Endothelial cell of umbilical vein (primary cell): ENCODE data around the gene CRYBG3. TPM values are rescaled to one million over a fixed set of nuclear protein-coding genes. Genes with fewer than 3 reads are reported as not detected.

Source experiments
- BruUV-seq: library from RNA; stranded (reverse); fragments of 400-500 nt; replicated peaks from 2 replicates; lab custom pipeline; 2021; lab: Mats Ljungman, UMichigan
- CTCF ChIA-PET: fragments of 300-600, 350-600 bp; sonication (Branson Sonifier 250); formaldehyde crosslinking; loops from one replicate; lab custom pipeline; 2021; ENCODE audit warnings: antibody characterized with exemption, inconsistent platforms; lab: Charles Lee
- POLR2A ChIA-PET: fragments of 300-600, 350-600 bp; sonication (Branson Sonifier 250); formaldehyde crosslinking; loops from one replicate; lab custom pipeline; 2021; ENCODE audit warnings: antibody characterized with exemption, inconsistent platforms; lab: Charles Lee
- DNase-seq: peaks from one replicate; pipeline ENCODE4 v3.0.0-alpha.2; 2011; ENCODE audit warnings: low read depth, low spot score
- FAIRE-seq: peaks from 2 replicates; lab custom pipeline; 2011; peaks lifted over from hg19 to GRCh38; lab: Jason Lieb, UNC
- H2AFZ ChIP-seq: 2 replicates; pipeline ENCODE4 v1.6.0; 2012; ENCODE audit warnings: low read depth, low read length, control low read depth, inconsistent platforms
- H3K27ac ChIP-seq: 2 replicates; pipeline ENCODE4 v1.5.1; 2011; ENCODE audit warnings: low read depth, mild to moderate bottlenecking, control low read depth, low read length, moderate library complexity; ENCODE audit not compliant: insufficient read depth
- H3K27me3 ChIP-seq, 2 experiments: 2 replicates each; pipeline versions ENCODE4 v1.6.0 to v1.6.1; 2011; ENCODE audit warnings: low read length in 2 of 2, mixed read lengths in 1 of 2; ENCODE audit not compliant: control insufficient read depth in 2 of 2, insufficient read depth in 2 of 2
- H3K36me3 ChIP-seq, 2 experiments: 2 replicates in 1 of 2; 3 replicates in 1 of 2; pipeline ENCODE4 v1.5.1; 2011; ENCODE audit warnings: low read length in 2 of 2, mild to moderate bottlenecking in 1 of 2, moderate library complexity in 1 of 2; ENCODE audit not compliant: control insufficient read depth in 2 of 2, insufficient read depth in 2 of 2; ENCODE audit errors: extremely low read depth in 1 of 2
- H3K4me1 ChIP-seq: 3 replicates; pipeline ENCODE4 v1.5.1; 2011; ENCODE audit warnings: mild to moderate bottlenecking, low read length; ENCODE audit not compliant: control insufficient read depth, insufficient read depth; ENCODE audit errors: extremely low read depth
- H3K4me2 ChIP-seq: 2 replicates; pipeline ENCODE4 v1.6.1; 2011; ENCODE audit warnings: low read length, control low read depth, mixed read lengths; ENCODE audit not compliant: insufficient read depth
- H3K4me3 ChIP-seq, 3 experiments: fragments of 200-600 bp in 1 of 3; sonication (generic), shearing (Covaris generic) in 1 of 3; replicated peaks in 1 of 3; 2 replicates each; pipeline ENCODE4 v1.5.1; 2011 to 2016; ENCODE audit warnings: control low read depth in 3 of 3, low read length in 3 of 3, mild to moderate bottlenecking in 2 of 3, inconsistent platforms in 1 of 3, low read depth in 1 of 3, moderate library complexity in 1 of 3; ENCODE audit not compliant: insufficient read depth in 1 of 3
- H3K79me2 ChIP-seq: 2 replicates; pipeline ENCODE4 v1.6.0; 2012; ENCODE audit warnings: low read length, inconsistent platforms; ENCODE audit not compliant: control insufficient read depth, insufficient read depth
- H3K9ac ChIP-seq: replicated peaks from 2 replicates; pipeline ENCODE3; 2011; ENCODE audit warnings: low read length, control low read depth; ENCODE audit not compliant: insufficient read depth; ENCODE audit errors: extremely low read depth
- H3K9me1 ChIP-seq: replicated peaks from 3 replicates; pipeline ENCODE4 v1.6.0; 2011; ENCODE audit warnings: mild to moderate bottlenecking, low read length; ENCODE audit not compliant: control insufficient read depth, insufficient read depth; ENCODE audit errors: extremely low read depth
- H3K9me3 ChIP-seq: replicated peaks from 2 replicates; pipeline ENCODE4 v1.5.1; 2012; ENCODE audit warnings: low read length, inconsistent platforms; ENCODE audit not compliant: control insufficient read depth, insufficient read depth
- H4K20me1 ChIP-seq: replicated peaks from 2 replicates; pipeline ENCODE3; 2011; ENCODE audit warnings: mild to moderate bottlenecking, low read length; ENCODE audit not compliant: control insufficient read depth, insufficient read depth; ENCODE audit errors: extremely low read depth
- GATA2 ChIP-seq: IDR thresholded peaks from 2 replicates; pipeline ENCODE4 v1.7.0; 2011; ENCODE audit warnings: low read depth, mild to moderate bottlenecking, moderate library complexity, mixed read lengths, low read length; ENCODE audit not compliant: insufficient read length, insufficient read depth
- MYC ChIP-seq: IDR thresholded peaks from one replicate; pipeline ENCODE4 v1.6.1; 2011; ENCODE audit warnings: mild to moderate bottlenecking, low read depth, low read length
- POLR2AphosphoS5 ChIP-seq: IDR thresholded peaks from 2 replicates; pipeline ENCODE4 v1.6.1; 2012; ENCODE audit warnings: low read depth, mild to moderate bottlenecking, control low read depth, low read length, moderate library complexity; ENCODE audit not compliant: insufficient read depth
- dilution Hi-C: fragments of 300-500 bp; cut with MboI; formaldehyde crosslinking; loops from one replicate; pipeline ENCODE4 v1.15.0; 2019; ENCODE audit warnings: low sequenced_read_pairs; ENCODE audit not compliant: extremely low pct_ligation_motif_present
- intact Hi-C: fragments of 100-400 bp; cut with micrococcal nuclease; formaldehyde crosslinking; loops from one replicate; pipeline ENCODE4 v1.10.0; 2022
- polyA plus RNA-seq, 4 experiments: library from polyadenylated mRNA; depleted of rRNA in 3 of 4; stranded (reverse) in 3 of 4; unstranded in 1 of 4; fragments of >200 nt; gene quantifications; 2 replicates each; pipeline versions ENCODE4 v1.2.1 to v1.2.3, GENCODE V29; 2011 to 2012; ENCODE audit warnings: missing spikeins in 1 of 4
- total RNA-seq: library from RNA; stranded (reverse); gene quantifications from 2 replicates; pipeline ENCODE4 v1.2.3, GENCODE V29; 2021
- TF ChIP-seq, protein P1 (sequence below), 2 donors: IDR thresholded peaks; 1 replicate in 1 of 2; 2 replicates in 1 of 2; pipeline ENCODE4 v1.5.1; 2011; ENCODE audit warnings: low read length in 2 of 2, mild to moderate bottlenecking in 2 of 2, moderate library complexity in 2 of 2, control low read depth in 1 of 2, inconsistent platforms in 1 of 2, low read depth in 1 of 2; ENCODE audit not compliant: insufficient read depth in 1 of 2; ENCODE audit errors: extremely low read depth in 1 of 2

The CRYBG3 gene
- total and polyA plus RNA-seq, 2 donors (not counting 3 experiments of a cell fraction or from before 2014, with no cell fraction given) = 2.8 to 15.0 TPM

- FAIRE-seq (peak; percentile 48), DNase-seq (peak; percentile 74)
- Histone ChIP-seq H3K9me3 (no peaks in the 10 kb centered on the region), H4K20me1 (no peaks in the 10 kb centered on the region), H3K4me1 (peaks cover 19% of the 10 kb centered on the region), H3K27ac (peak overlapping the region; percentile 37), H3K9me1 (no peaks in the 10 kb centered on the region), H3K27me3 (no peaks in the 10 kb centered on the region), H3K4me2 (peak overlapping the region; percentile 35), H2AFZ (no peak overlapping the region), H3K36me3 (no peaks in the 10 kb centered on the region), H3K4me3 (no peak overlapping the region), H3K79me2 (no peaks in the 10 kb centered on the region), H3K9ac (no peak overlapping the region)
- dilution Hi-C loops = no loop called here
- POLR2A ChIA-PET = no interaction called here
- intact Hi-C loops = loop anchor here (1.0 kb wide), 1 partner anchor 14 kb away; the partner anchor contains the start of gene ARL6
- TF ChIP-seq GATA2 (peak; percentile 18), MYC (no peak), POLR2AphosphoS5 (peak; percentile 27)
- BruUV-seq = no TSS peak
- CTCF ChIA-PET = interaction anchor here (0.7 to 1.8 kb wide), 7 partner anchors 9 to 245 kb away, joined by 3 to 9 read pairs (median 4); partner anchors contain the start of genes ARL6 and CRYBG3
These were observed 43.7 kb upstream of the CRYBG3 start for GRCh38 chr3:97778152-97778551.

- H3K9me3 ChIP-seq = no peaks in the 10 kb centered on the region
- no peaks in the 10 kb centered on the region for H3K4me1 ChIP-seq
- no peaks in the 10 kb centered on the region for H3K79me2 ChIP-seq
- no peak overlapping the region for H3K4me2 ChIP-seq
- no peak overlapping the region for H3K27ac ChIP-seq
- dilution Hi-C loops (no loop called here), intact Hi-C loops (loop anchor here (1.0 kb wide), 3 partner anchors 29 to 230 kb away; partner anchors contain the start of gene CRYBG3)
- no peak for TF ChIP-seq POLR2AphosphoS5
- TF ChIP-seq, protein P1, sequence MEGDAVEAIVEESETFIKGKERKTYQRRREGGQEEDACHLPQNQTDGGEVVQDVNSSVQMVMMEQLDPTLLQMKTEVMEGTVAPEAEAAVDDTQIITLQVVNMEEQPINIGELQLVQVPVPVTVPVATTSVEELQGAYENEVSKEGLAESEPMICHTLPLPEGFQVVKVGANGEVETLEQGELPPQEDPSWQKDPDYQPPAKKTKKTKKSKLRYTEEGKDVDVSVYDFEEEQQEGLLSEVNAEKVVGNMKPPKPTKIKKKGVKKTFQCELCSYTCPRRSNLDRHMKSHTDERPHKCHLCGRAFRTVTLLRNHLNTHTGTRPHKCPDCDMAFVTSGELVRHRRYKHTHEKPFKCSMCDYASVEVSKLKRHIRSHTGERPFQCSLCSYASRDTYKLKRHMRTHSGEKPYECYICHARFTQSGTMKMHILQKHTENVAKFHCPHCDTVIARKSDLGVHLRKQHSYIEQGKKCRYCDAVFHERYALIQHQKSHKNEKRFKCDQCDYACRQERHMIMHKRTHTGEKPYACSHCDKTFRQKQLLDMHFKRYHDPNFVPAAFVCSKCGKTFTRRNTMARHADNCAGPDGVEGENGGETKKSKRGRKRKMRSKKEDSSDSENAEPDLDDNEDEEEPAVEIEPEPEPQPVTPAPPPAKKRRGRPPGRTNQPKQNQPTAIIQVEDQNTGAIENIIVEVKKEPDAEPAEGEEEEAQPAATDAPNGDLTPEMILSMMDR (IDR thresholded peaks at IDR 0.05; ENCODE audit: extremely low read depth in 1 of 2, insufficient read depth in 1 of 2, low read depth in 1 of 2, low read length in 2 of 2) = peak; percentile 53 to 64
- no peaks in the 10 kb centered on the region for H3K36me3 ChIP-seq
- H3K4me3 ChIP-seq = no peak overlapping the region
- no TSS peak for BruUV-seq
- H3K27me3 ChIP-seq = no peaks in the 10 kb centered on the region
- H2AFZ ChIP-seq = no peak overlapping the region
- H3K9ac ChIP-seq = no peak overlapping the region
- ChIA-PET CTCF (interaction anchor here (6.2 kb wide), 1 partner anchor 230 kb away, joined by 138 read pairs; no protein-coding TSS in a partner anchor), POLR2A (no interaction called here)
- no peaks in the 10 kb centered on the region for H3K9me1 ChIP-seq
- no peaks in the 10 kb centered on the region for H4K20me1 ChIP-seq
- peak; percentile 65 for FAIRE-seq
- peak; percentile 65 for DNase-seq
These were observed 28.3 kb upstream of the CRYBG3 start for GRCh38 chr3:97793420-97794019.
